Stimulated activated CD4-positive, alpha-beta T cell treated with anti-CD3 and anti-CD28 coated beads, Interleukin-1b, Interleukin-23, amount 100 ng/mL, for 1 hour (primary cell): Measurements from ENCODE around the gene CDH8.
"Not testable (repeated sequence)": the region's sequence is repeated elsewhere in the genome, so short reads cannot be mapped to it uniquely, and the experiment has no call there.

Source experiments
- DNase-seq, 2 donors: peaks; one replicate each; pipeline ENCODE4 v3.0.0-alpha.2; 2020; ENCODE audit warnings: low read depth in 2 of 2

The CDH8 gene

DNA sequence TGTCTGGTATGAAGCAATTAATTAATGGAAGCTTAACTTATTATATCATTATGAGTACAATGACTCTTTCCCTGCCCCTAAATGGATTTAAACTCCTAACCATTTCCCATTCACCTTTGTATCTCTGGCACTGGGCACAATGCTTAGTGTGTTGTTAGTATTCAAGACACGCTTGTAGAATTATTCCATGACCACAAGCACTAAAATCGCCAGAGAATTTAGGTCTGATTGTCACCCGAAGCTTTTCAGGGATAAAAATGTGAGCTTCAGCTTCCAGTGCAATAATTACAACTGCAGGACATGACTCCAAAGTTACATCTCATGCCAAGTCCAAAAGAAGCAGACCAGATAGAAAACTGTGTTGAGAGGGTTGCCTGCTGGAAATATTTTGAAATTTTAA is 101.6 kb downstream of the CDH8 start:
- no peak for DNase-seq

DNA sequence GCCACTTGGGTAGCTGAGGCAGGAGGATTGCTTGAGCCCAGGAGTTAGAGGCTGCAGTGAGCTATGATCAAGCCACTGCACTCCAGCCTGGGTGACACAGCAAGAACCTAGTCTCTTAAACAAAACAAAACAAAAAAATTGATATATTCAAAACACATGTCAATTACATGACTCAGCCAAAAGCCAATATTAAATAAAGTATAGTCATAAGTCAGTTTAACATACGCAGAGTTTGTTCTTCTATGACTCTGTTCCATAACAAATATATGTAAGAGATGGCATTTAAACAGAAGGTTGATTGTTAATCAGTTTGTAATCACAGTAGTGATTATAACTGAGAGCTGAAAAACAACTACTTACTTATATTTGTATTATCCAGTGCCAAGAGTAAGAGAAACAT is 106.5 kb downstream of the CDH8 start:
- no peak for DNase-seq

DNA sequence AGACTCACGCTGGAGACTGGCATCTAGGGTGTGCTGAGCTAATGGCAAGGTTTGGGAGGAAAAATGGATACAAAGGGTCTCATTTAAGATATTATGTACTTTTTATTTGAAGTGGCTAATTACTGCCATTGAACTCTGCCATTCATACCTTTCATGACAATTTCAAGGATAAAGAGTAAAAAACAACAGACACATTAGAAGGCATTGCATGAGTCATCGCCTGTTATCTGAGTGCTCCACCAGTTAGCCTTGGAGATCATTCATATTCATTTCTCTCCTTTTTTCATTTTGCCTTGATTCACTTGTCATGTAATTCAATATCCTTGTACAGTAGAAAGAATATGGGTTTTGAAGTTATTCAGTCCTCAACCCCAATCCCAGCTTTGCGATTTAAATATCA is 109.5 kb downstream of the CDH8 start:
- no peak for DNase-seq

DNA sequence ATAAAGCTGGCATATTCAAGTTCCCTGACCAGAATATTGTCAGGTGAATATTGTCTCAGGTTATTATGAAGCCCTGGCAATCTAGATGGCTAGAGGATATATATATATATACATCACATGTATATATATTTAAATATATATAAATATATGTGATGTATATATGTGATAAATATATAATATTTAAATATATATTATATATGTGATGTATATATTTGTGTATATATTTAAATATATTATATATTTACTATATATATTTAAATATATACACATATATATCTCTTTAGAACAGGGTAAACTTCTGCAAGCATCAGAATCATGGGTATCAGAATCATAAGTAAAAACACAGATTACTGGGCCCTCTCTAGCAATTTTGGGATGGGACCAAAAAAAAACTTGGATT is 112.6 kb downstream of the CDH8 start:
- DNase-seq, result no peak

DNA sequence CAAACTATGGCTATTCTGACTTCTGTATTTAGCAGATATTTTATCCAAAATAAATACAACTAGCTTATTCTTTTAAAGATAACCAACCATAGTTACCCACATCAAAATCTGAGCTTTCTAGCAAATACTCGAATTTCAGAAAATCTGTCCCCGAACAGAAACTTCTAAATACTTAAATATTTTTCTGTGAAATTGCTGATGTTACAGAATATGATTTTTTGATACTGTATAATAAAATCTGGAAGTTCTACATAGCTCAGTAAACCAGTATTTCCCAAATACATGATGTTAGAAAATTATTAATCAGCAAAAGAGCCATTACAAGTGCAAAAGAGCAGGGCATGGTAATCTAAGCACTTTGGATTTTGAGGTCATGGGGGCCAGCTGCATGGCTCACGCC is 114.9 kb downstream of the CDH8 start:
- DNase-seq, result no peak

DNA sequence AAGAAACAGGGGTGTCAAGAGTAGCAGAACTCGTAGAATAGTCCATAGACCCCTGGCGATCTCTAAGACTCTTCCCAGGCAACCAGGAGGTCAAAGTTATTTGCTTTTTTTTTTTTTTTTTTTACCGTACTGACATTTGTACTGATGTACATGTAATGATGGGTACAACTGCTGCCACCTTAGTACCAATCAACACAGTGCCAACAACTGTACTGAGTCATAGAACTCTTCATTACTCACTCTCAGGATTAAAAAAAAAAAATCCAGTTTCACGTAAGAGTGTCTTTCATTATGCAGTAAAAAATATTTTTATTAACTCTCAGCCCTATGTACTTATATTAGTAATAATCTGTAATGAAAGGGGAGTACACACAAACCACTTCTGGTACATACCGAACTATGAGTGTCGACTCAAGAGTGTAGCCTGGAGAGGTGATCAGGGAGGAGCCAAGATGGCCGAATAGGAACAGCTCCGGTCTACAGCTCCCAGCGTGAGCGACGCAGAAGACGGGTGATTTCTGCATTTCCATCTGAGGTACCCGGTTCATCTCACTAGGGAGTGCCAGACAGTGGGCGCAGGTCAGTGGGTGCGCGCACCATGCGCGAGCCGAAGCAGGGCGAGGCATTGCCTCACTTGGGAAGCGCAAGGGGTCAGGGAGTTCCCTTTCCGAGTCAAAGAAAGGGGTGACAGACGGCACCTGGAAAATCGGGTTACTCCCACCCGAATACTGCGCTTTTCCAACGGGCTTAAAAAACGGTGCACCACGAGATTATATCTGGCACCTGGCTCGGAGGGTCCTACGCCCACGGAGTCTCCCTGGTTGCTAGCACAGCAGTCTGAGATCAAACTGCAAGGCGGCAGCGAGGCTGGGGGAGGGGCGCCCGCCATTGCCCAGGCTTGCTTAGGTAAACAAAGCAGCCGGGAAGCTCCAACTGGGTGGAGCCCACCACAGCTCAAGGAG is 118.1 kb downstream of the CDH8 start:
- DNase-seq, result not testable (repeated sequence)

DNA sequence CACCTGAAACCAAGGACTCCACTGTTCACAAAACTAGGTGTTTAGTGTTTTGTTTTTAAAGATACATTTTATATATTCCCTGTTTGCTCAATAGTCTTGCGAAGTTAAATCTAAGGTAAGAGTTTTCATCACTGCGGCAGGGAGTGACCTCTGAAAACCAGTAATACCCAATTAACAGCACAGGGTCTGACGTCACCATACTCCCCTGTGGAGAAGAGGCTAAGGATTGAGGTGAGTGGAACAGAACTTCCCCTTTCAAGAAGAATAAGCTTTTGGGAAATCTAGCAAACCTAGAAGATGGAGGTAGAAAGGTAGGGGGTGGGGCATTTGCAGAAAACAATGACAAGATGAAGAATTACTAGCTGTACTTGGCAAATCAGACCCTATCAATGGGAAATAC is 120.7 kb downstream of the CDH8 start:
- no peak for DNase-seq

DNA sequence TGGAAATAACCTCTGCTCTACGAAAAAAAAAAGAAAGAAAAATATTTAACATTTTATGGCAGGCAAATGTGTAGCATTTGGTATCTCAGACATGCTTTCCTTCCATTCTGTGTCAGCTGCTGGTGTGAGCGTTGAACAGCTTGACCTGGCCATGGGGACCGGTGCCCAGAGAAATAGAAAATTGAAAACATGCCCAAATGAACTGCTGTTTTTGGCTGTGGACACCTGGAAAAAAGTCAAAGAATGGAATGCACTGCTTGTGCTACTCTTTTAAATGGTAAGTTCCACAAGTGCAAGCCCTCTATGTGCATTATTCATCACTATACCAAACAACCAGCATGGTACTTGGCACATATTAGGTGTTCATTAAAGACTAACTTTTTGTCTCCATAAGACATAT is 127.2 kb downstream of the CDH8 start:
- no peak for DNase-seq

DNA sequence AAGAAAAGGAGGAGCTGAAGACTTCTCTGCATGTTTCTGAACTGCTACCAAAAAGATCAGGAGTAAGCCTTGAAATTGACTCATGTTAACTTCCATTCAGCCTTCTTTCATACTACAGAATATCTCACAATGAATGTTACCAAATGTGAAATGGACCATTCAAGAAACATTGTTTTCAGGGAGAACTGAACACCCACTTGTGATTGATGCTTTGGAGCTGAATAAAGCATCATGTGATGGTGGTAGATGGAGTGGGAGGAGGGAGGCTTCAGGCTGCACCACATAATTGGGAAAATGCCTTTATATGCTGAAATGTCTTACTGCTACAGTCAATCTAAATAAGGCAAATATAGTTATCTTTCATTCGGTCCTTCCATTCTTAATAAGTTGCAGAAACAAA is 127.8 kb downstream of the CDH8 start:
- DNase-seq, result no peak

DNA sequence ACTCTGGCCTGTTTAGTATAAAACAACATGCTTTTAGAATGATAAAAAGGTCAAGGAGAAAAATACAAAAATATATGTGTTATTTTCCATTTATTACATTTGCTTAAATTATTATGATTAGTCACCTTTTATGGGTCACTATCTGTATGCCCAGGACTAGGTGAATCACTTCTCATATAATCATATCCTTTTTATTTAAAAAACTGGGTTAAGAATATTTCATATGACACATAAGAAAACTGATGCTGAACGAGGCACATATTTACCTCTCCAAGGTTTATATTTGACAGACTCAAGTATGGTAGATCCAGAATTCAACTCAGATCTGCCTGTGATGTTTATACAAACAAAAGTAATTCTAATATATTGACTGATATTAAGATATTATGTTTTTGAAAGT is 134.5 kb downstream of the CDH8 start:
- DNase-seq, result no peak

DNA sequence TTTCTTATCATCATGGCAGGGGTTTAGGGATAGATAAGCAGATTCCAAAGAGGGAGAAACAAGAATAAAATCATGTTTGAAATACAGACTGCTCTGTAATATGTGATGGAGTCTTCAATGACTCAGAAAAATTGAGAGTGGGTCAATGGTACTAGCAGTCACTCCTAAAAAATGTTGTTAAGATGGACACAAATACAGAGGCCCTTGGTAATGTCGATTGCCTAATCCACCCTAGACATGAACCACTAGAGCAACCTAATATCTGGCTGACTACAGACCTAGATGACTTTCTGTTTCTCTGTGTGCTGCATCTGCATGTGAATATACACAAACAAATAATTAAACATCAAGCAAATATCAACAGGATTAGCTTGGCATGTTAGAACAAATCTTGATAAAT is 135.8 kb downstream of the CDH8 start:
- DNase-seq, result no peak

DNA sequence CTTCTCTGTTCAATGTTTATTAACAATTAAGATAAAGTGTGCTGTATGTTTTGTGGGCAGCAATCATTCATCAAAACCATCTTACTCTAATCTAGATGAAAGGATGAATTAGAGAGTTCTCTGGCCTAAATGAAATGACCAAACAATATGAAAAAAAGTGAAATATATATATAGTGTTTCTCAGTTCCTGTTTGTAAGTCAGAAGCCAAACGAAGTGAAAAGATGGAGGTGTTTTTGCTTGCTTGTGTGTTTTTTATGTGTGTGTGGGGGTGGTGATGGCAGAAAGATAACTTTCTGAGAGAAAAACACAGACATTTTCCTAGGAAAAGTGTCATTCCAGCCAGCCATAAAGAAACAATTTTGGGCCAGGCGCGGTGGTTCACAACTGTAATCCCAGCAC is 138.6 kb downstream of the CDH8 start:
- DNase-seq, result no peak

DNA sequence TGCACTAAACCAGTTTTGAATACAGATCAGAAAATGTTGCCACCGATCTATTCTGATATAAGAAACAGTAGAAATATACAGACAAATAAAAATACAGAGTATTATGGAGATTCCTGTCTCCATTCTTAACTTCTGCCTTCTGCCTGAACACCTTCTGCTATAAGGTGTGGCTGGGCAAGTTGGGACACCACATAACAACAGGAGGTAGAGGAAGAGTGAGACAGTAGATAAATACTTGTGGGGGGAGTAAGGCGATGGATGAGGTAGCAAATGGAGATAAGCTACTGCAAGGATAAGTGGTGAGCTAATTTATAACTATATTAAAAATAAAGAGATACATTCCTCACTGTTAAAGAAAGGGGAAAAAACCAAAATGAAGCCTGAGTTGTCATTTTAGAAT is 143.7 kb downstream of the CDH8 start:
- no peak for DNase-seq

DNA sequence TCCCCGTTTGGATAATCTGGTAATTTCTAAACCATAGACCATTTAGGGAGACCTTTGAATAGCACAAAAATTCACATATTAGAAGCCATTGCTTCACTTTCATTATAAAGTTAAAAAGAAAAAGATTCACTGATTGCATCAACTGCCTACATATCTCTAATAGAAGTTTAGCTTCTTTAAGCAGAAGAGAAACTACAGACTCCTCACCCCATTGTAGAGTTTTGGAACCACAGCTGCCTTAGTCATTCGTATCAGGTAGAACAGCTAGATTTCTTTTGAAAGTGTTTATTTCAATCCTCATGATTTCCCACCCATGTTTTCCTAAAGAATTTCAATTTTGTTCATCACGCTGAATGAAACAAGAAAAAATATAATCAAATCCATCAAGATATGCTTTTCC is 144.8 kb downstream of the CDH8 start:
- no peak for DNase-seq

DNA sequence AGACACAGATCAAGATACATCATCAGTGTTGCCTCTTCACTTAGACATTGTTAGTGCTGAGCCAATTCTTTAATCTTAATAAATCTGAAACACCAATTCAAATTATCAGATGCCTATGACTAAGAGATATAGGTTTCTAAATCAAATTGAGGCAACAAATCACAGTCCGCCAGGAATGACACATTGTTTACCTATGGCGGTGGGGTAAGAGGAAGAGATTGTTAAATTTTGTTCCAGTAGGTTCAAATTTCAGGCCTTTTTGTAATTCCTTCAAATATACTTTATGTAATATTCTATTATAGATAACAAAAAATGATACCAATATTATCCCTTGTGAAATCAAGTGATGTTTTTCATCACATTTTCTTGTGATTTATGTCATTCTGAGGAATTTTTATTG is 145.9 kb downstream of the CDH8 start:
- no peak for DNase-seq

DNA sequence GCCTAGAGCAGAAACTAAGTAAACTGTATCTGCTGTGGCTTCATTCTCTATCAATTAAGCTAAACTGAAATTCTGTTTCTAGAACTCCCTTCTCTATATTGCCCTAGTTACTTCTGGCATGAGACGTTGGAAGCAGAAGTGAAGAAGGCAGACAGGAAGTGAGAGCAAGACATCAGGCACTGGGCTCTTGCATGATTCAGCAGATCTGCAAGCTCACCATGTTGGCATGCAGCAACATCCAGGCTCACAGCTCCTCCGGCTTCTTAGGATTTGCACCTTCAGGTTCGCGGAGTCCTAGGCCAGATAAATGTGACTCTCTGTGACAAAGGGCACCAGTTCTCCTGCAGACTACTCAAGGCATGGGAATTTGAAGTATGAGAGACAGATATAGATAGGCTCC is 148.3 kb downstream of the CDH8 start:
- DNase-seq, result no peak

DNA sequence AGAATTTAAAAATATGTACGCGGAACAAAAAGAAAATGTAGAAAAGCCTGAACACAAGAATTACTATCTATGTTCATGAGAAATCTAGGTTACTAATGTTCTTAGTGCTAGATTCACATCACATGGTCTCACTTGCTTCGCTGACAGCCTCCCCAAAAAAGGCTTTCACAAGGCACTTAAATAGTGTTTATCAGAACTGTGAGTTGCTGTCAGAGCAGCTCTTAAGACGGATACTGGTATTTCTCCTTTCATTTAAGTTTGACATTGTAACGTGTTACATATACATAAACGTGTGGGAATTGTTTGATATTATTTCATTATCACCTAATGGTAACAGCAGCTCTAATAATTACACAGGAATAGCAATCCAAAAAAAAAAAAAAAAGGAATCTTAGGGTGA is 150.9 kb downstream of the CDH8 start:
- DNase-seq, result no peak

DNA sequence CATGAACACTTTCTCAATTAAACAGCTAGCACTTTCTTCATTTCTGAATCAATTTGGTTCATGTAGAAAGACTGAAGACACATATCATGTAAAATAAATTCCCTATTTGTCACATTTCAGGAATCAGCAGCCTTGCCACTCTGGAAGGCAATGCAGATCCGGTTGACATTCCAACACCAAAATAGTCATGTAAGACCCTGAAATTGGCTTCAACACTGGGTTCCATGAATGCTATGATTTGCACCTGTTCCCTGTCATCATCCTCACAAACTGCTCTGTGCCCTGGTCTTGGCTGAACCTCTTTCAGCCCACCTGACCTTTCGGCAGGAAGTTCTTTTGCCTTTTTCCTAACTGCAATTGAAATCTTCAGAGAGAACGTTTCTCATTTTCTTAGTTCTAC is 156.9 kb downstream of the CDH8 start:
- no peak for DNase-seq

DNA sequence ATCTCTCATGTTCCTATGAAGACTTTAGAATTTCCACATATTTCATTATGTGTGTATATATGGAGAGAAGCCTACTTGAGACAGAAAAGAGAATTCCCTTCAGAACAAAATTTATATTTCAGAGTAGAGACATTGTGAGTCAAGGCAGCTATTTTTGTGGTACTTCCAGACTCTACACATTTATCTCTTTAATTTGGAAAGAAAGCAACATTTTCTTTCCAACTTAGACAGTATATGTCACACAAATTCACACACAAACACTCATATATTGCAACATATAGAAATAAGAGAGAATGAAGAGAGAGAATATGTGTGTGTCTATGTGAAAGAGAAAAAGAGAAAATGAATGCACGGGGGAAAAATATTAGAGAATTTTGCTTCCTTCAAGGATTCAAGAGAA is 158.8 kb downstream of the CDH8 start:
- DNase-seq, result no peak

DNA sequence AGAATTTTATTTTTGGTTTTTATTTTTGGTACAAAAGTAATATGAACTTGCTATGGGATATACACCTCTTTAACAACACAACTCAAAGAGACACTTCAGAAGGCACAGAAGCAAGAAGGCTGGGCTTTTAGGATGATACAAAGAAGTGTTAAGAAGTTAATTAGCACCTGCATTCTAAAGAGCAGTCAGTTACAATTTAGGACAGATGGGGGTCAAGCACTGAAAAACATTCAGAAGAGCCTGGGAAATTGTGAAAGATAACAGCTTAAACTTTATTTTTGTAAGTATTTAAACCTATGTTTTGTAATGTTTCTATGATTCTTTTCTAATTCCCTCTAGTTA is 163.5 kb downstream of the CDH8 start:
- no peak for DNase-seq

DNA sequence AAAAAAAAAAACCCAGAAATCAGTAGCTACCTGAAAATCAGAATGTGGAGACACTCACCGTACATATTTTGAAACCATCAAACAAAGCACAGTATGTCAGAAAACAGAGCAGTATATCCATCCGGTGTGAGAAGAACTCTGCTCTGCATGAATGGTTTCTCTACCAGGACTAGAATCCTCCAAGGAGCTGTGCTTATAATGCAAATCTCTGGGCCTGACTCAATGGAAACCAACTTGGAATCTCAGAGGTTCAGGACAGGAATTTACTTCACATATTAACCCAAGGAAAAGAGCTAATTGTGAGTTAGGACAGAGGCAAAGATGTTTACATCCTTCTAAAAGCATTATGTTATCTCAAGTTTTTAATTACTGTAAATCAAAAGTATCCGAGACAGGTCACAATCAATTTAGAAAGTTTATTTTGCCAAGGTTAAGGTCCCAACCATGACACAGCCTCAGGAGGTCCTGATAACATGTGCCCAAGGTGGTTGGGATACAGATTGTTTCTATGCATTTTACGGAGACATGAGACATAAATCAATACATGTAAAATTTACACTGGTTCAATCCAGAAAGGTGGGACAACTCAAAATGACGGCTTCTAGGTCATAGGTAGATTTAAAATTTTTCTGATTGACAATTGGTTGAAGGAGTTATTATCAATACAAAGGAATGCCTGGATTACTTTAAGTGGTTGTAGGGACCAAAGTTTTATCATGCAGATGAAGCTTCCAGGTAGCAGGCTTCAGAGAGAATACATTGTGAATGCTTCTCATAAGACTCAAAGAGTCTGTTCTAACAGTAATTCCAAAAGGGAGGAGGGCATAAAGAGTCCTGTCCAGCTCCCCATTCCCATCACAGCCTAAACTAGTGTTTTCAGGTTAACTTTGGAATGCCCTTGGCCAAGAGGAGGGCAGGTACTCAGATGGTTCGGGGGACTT is 164.1 kb downstream of the CDH8 start:
- DNase-seq, result no peak

DNA sequence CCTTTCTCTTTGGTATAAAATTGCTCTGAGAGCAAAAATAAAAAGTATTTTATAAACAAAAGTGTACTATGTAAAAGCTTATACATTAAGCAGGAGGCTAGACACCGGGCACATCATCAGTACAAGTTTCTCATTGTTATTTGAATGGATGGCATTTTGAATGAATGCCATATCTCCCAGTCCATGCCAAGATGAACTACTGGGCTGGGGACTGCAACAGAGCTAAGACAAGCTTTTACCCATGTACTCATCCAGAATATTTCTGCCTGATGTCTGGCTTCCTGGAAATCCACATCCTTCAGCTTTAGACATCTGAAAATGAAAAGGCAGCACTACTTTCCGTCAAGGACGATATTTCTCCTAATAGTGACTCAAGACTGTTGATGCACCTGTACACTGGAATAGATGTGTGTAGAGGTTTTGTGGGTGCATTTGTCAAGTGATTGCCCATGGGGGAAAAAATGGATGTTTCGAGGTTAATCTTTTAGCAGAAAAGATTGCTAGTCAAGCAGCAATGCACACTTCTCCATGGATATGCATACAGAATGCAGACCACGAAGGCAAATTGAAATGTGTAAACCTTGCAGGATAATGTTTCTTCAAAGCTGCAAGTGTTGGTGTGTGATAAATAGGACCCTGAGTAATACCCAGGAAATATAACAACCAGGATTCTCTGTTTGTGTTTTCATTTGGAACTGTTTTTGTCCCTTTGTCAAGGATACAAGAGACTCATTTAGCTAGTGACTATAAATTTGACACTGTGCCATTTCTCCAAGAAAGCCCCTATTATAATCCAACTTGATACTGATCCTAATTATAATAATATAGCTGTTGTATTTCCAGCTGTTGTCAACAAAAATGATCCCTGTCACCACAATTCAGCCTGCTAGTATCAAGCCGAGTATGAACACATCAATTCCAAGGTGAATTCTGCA is 173.8 kb downstream of the CDH8 start:
- no peak for DNase-seq
